Lung (tissue), 12 donors: Measurements from ENCODE around the gene ACBD7. TPM values are rescaled to one million over a fixed set of nuclear protein-coding genes. Genes with fewer than 3 reads are reported as not detected.

Source experiments
- ATAC-seq: fragments of 200-7000 bp; cut with Tn5 transposase; one replicate; pipeline ENCODE4 v1.9.1; 2020; ENCODE audit warnings: moderate number of reproducible peaks; ENCODE audit not compliant: insufficient read depth, low FRiP score
- DNase-seq, 3 donors: peaks; one replicate each; pipeline ENCODE4 v3.0.0-alpha.2; 2013 to 2017
- H3K27ac ChIP-seq, 2 donors: one replicate each; pipeline ENCODE4 v1.5.1; 2013; ENCODE audit warnings: mild to moderate bottlenecking in 2 of 2, moderate library complexity in 2 of 2, control low read depth in 1 of 2, inconsistent platforms in 1 of 2, low read depth in 1 of 2, low read length in 1 of 2
- H3K27me3 ChIP-seq, 3 donors: one replicate each; pipeline ENCODE4 v1.5.1; 2013; ENCODE audit warnings: low read length in 2 of 3; ENCODE audit not compliant: control insufficient read depth in 3 of 3, insufficient read depth in 3 of 3
- H3K36me3 ChIP-seq, 4 donors: one replicate each; pipeline ENCODE4 v1.5.1; 2013; ENCODE audit warnings: low read length in 4 of 4, mild to moderate bottlenecking in 1 of 4, moderate library complexity in 1 of 4; ENCODE audit not compliant: control insufficient read depth in 4 of 4, insufficient read depth in 4 of 4
- H3K4me1 ChIP-seq, 5 donors: one replicate each; pipeline ENCODE4 v1.5.1; 2013; ENCODE audit warnings: low read length in 5 of 5, mild to moderate bottlenecking in 2 of 5, moderate library complexity in 1 of 5; ENCODE audit not compliant: control insufficient read depth in 5 of 5, insufficient read depth in 5 of 5
- H3K4me3 ChIP-seq: one replicate; pipeline ENCODE4 v1.5.1; 2013; ENCODE audit warnings: mild to moderate bottlenecking, control low read depth, moderate library complexity
- H3K9ac ChIP-seq, 2 donors: one replicate each; pipeline ENCODE4 v1.5.1; 2013; ENCODE audit warnings: low read length in 2 of 2, control low read depth in 1 of 2; ENCODE audit not compliant: insufficient read depth in 1 of 2
- H3K9me3 ChIP-seq, 4 donors: one replicate each; pipeline ENCODE4 v1.5.1; 2013; ENCODE audit warnings: low read length in 3 of 4, mild to moderate bottlenecking in 1 of 4, moderate library complexity in 1 of 4; ENCODE audit not compliant: control insufficient read depth in 4 of 4, insufficient read depth in 3 of 4
- WGBS, 2 donors: extraction: QIAGEN DNeasy Blood & Tissue Kit; methylation state at CpG; one replicate each; pipeline ENCODE4 v1.1.7; 2013; 5-methylcytosine and 5-hydroxymethylcytosine counted together
- polyA plus RNA-seq, 2 donors: library from polyadenylated mRNA; stranded (reverse); fragments of 200-250 nt; gene quantifications; one replicate each; pipeline ENCODE4 v1.2.1, GENCODE V29; 2013
- total RNA-seq, 2 donors: library from RNA; depleted of rRNA in 1 of 2; stranded (reverse); fragments of >200 nt in 1 of 2; gene quantifications; one replicate each; pipeline ENCODE4 v1.2.1, GENCODE V29; 2014 to 2021
- TF ChIP-seq, protein P1 (sequence below): IDR thresholded peaks from 2 replicates; pipeline ENCODE4 v1.5.1; 2012; ENCODE audit warnings: mild to moderate bottlenecking; ENCODE audit errors: control extremely low read depth, extremely low read depth
- donor health status: control.
- donor health status: control.
- donor health status: Bipolar disorder and iron deficiency.
- donor health status: healthy.
- donor health status: DM: yes; HTN: yes; CAD: no.

ACBD7 gene
- total and polyA plus RNA-seq, 4 donors: 0.19 to 4.0 (median 1.1) TPM

DNA sequence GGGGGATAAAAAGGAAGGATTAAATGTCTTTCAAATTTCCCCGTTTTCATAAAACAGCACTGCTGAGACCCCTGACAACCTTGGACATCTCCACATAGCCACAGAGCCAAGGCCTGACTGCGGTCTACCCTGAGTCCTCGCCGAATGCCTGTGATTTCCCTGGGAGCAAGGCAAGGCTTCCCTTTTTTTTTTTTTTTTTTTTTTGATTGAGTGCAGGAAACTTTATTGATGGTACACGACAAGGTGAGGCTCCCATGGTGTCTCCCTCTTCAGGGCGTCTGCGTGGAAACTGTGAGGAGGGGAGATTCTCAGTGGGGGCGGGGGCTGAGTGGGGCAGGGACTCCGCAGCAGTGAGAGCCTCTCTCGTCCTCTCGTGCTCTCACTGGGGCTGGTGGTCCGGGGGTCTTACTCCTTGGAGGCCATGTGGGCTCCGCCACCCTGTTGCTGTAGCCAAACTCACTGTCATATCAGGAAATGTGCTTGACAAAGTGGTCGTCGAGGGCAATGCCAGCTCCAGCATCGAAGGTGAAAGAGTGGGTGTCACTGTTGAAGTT is 4.4 kb upstream of the ACBD7 start:
- DNase-seq (no peak), ATAC-seq (no peak)

DNA sequence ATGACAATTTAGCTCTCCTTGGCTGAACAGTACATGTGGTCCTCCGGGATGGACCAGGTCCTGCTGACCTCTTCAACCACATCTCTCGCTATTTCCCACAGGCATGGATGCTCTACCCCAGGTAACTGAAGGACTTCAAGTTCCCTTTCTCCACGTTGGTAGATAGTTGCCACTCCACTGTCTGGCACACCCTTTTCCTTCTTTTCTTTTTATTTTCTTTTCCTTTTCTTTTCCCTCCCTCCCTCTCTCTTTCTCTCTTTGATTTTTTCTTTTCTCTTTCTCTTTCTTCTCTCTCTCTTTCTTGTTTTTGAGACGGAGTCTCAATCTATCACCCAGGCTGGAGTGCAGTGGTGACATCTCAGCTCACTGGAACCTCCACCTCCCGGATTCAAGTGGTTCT is 2.8 kb upstream of the ACBD7 start:
- Histone ChIP-seq H3K9me3 (no peaks in the 10 kb centered on the region), H3K9ac (no peak overlapping the region), H3K36me3 (no peaks in the 10 kb centered on the region), H3K27ac (no peak overlapping the region), H3K27me3 (no peaks in the 10 kb centered on the region), H3K4me3 (no peak overlapping the region), H3K4me1 (peaks cover 0 to 8% (median 0%) of the 10 kb centered on the region in 5 donors)
- DNase-seq: no peak
- ATAC-seq: no peak
- 86 to 89% methylated on average over 5 of the region's 5 CpGs for WGBS, 2 donors
- TF ChIP-seq, protein P1, sequence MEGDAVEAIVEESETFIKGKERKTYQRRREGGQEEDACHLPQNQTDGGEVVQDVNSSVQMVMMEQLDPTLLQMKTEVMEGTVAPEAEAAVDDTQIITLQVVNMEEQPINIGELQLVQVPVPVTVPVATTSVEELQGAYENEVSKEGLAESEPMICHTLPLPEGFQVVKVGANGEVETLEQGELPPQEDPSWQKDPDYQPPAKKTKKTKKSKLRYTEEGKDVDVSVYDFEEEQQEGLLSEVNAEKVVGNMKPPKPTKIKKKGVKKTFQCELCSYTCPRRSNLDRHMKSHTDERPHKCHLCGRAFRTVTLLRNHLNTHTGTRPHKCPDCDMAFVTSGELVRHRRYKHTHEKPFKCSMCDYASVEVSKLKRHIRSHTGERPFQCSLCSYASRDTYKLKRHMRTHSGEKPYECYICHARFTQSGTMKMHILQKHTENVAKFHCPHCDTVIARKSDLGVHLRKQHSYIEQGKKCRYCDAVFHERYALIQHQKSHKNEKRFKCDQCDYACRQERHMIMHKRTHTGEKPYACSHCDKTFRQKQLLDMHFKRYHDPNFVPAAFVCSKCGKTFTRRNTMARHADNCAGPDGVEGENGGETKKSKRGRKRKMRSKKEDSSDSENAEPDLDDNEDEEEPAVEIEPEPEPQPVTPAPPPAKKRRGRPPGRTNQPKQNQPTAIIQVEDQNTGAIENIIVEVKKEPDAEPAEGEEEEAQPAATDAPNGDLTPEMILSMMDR: no peak

More for the DNA sequence above, 4.4 kb upstream of the ACBD7 start:
- H3K36me3 ChIP-seq: no peaks in the 10 kb centered on the region
- peaks cover 0 to 9% (median 0%) of the 10 kb centered on the region in 5 donors for H3K4me1 ChIP-seq
- no peaks in the 10 kb centered on the region for H3K27me3 ChIP-seq
- H3K9ac ChIP-seq: no peak overlapping the region
- H3K27ac ChIP-seq: no peak overlapping the region
- H3K4me3 ChIP-seq: no peak overlapping the region
- TF ChIP-seq, protein P1: no peak
- 89 to 93% methylated on average over 16 of the region's 16 CpGs for WGBS, 2 donors
- H3K9me3 ChIP-seq: no peaks in the 10 kb centered on the region

DNA sequence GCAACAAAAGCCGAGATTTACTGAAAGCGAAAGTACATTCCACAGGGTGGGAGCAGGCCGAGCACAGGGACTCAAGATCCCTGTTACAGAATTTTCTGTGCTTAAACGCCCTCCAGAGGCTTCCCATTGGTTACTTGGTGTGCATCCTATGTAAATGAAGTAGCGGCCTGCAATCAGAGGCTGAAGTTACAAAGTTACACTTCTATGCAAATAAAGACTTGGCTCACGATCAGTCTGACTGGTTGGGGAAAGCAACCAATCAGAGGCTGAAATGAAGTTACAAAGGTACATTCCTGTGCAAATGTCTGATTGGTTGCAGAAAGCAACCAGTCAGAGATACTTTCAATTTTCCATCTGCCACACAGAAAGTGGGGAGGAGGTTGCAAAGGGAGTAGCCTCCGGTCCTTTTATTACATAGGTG is 4.1 kb downstream of the ACBD7 start:
- DNase-seq (peak; percentile 84 to 96 (median 95)), ATAC-seq (peak; percentile 73)
- H3K4me3 ChIP-seq: no peak overlapping the region
- no peaks in the 10 kb centered on the region for H3K9me3 ChIP-seq
- 31 to 53% methylated on average over 7 of the region's 7 CpGs for WGBS, 2 donors
- peaks cover 0 to 18% (median 4%) of the 10 kb centered on the region in 5 donors for H3K4me1 ChIP-seq
- peak overlapping the region; percentile 64 to 69 for H3K27ac ChIP-seq
- H3K27me3 ChIP-seq: no peaks in the 10 kb centered on the region
- no peaks in the 10 kb centered on the region for H3K36me3 ChIP-seq
- TF ChIP-seq, protein P1: peak; percentile 2
- H3K9ac ChIP-seq: peak overlapping the region; percentile 63 to 93
